Measurements from ENCODE around the gene G2E3. TPM values are rescaled to one million over a fixed set of nuclear protein-coding genes. Genes with fewer than 3 reads are reported as not detected.

The G2E3 gene
- total RNA-seq, 1 experiment from 2014 or later, result 31.3 TPM

GRCh38 chr14:30569903-30570226 lies 10.9 kb downstream of the G2E3 start:
- no peaks in the 10 kb centered on the region for H3K9me3 Mint-ChIP-seq (ENCODE audit: low read depth, unreplicated experiment)
- TF ChIP-seq, protein P1, sequence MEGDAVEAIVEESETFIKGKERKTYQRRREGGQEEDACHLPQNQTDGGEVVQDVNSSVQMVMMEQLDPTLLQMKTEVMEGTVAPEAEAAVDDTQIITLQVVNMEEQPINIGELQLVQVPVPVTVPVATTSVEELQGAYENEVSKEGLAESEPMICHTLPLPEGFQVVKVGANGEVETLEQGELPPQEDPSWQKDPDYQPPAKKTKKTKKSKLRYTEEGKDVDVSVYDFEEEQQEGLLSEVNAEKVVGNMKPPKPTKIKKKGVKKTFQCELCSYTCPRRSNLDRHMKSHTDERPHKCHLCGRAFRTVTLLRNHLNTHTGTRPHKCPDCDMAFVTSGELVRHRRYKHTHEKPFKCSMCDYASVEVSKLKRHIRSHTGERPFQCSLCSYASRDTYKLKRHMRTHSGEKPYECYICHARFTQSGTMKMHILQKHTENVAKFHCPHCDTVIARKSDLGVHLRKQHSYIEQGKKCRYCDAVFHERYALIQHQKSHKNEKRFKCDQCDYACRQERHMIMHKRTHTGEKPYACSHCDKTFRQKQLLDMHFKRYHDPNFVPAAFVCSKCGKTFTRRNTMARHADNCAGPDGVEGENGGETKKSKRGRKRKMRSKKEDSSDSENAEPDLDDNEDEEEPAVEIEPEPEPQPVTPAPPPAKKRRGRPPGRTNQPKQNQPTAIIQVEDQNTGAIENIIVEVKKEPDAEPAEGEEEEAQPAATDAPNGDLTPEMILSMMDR (IDR thresholded peaks at IDR 0.05; ENCODE audit: unreplicated experiment), result no peak
- no peaks in the 10 kb centered on the region for H3K27me3 Mint-ChIP-seq (ENCODE audit: unreplicated experiment)
- no TSS peak for BruUV-seq (replicated peaks)
- no peak overlapping the region for H3K27ac Mint-ChIP-seq (ENCODE audit: unreplicated experiment)
- intact Hi-C loops (cut with micrococcal nuclease; ENCODE audit: unreplicated experiment), result no loop called here
- DNase-seq, result no peak
- H3K36me3 Mint-ChIP-seq (ENCODE audit: insufficient read depth, unreplicated experiment), result no peaks in the 10 kb centered on the region
- no peak overlapping the region for H3K4me3 Mint-ChIP-seq (ENCODE audit: low read depth, unreplicated experiment)
- H3K4me1 Mint-ChIP-seq (ENCODE audit: low read depth, unreplicated experiment), result peaks cover 54% of the 10 kb centered on the region
- CTCF ChIA-PET, result no interaction called here

- no peaks in the 10 kb centered on the region for H3K36me3 Mint-ChIP-seq (ENCODE audit: insufficient read depth, unreplicated experiment)
- H3K4me3 Mint-ChIP-seq (ENCODE audit: low read depth, unreplicated experiment), result no peak overlapping the region
- intact Hi-C loops (cut with micrococcal nuclease; ENCODE audit: unreplicated experiment), result no loop called here
- H3K27me3 Mint-ChIP-seq (ENCODE audit: unreplicated experiment), result no peaks in the 10 kb centered on the region
- peaks cover 44% of the 10 kb centered on the region for H3K4me1 Mint-ChIP-seq (ENCODE audit: low read depth, unreplicated experiment)
- H3K27ac Mint-ChIP-seq (ENCODE audit: unreplicated experiment), result no peak overlapping the region
- BruUV-seq (replicated peaks), result no TSS peak
- TF ChIP-seq, protein P1 (IDR thresholded peaks at IDR 0.05; ENCODE audit: unreplicated experiment), result no peak
- DNase-seq, result no peak
- CTCF ChIA-PET, result interaction anchor here (0.7 kb wide), 1 partner anchor 1502 kb away, joined by 3 read pairs; no protein-coding TSS in a partner anchor
- no peaks in the 10 kb centered on the region for H3K9me3 Mint-ChIP-seq (ENCODE audit: low read depth, unreplicated experiment)
Measured at GRCh38 chr14:30572237-30572636, 13.3 kb downstream of the G2E3 start.

DNA sequence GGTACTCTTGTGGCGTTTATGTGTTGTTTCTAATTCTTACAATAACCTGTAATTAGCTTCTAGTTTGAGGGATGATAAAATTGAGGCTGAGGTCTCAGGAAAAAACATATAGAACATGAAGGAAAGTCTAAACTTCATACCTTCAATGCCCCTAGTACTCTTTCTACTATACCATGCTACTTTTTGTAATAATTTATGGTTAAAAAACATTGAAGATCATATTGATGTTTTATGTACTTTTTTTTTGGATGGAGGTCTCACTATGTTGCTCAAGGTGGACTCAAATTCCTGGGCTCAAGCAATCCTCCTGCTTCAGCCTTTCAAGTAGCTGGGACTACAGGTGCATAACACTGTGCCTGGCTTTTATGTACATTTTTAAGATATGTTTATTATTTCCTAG lies 13.8 kb downstream of the G2E3 start:
- H3K9me3 Mint-ChIP-seq (ENCODE audit: low read depth, unreplicated experiment), result no peaks in the 10 kb centered on the region
- H3K4me3 Mint-ChIP-seq (ENCODE audit: low read depth, unreplicated experiment), result no peak overlapping the region
- H3K36me3 Mint-ChIP-seq (ENCODE audit: insufficient read depth, unreplicated experiment), result no peaks in the 10 kb centered on the region
- H3K27me3 Mint-ChIP-seq (ENCODE audit: unreplicated experiment), result no peaks in the 10 kb centered on the region
- DNase-seq, result no peak
- peaks cover 39% of the 10 kb centered on the region for H3K4me1 Mint-ChIP-seq (ENCODE audit: low read depth, unreplicated experiment)
- CTCF ChIA-PET, result interaction anchor here (0.6 kb wide), 1 partner anchor 429 kb away, joined by 3 read pairs; no protein-coding TSS in a partner anchor
- no peak overlapping the region for H3K27ac Mint-ChIP-seq (ENCODE audit: unreplicated experiment)
- TF ChIP-seq, protein P1 (IDR thresholded peaks at IDR 0.05; ENCODE audit: unreplicated experiment), result no peak
- intact Hi-C loops (cut with micrococcal nuclease; ENCODE audit: unreplicated experiment), result no loop called here
- no TSS peak for BruUV-seq (replicated peaks)

DNA sequence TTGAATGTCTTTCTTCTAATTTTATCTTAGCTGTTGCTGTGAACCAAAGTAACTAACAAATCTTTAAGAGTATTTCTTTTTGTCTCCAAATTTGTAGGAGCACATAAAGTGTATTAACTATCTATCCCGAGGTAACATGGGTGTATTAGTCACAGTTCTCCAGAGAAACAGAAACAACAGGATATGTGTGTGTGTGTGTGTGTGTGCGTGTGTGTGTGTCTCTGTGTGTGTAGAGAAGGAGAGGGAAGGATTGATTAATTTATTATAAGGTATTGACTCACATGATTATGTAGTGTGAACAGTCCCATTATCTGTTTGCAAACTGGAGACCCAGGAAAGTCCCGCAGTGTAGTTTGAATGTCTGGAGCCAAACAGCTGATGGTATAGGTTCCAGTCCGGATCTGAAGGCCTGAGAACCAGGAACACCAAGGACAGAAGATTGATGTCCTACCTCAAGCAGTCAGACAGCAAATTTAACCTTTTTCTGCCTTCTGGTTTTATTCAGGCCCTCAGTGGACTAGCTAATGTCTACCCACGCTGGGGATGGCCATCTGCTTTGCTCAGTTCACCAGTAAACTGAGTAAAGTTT lies 14.4 kb downstream of the G2E3 start:
- TF ChIP-seq, protein P1 (IDR thresholded peaks at IDR 0.05; ENCODE audit: unreplicated experiment), result no peak
- Mint-ChIP-seq H3K4me3 (ENCODE audit: low read depth, unreplicated experiment) (no peak overlapping the region), H3K9me3 (ENCODE audit: low read depth, unreplicated experiment) (no peaks in the 10 kb centered on the region), H3K27ac (ENCODE audit: unreplicated experiment) (no peak overlapping the region), H3K4me1 (ENCODE audit: low read depth, unreplicated experiment) (peaks cover 33% of the 10 kb centered on the region), H3K27me3 (ENCODE audit: unreplicated experiment) (no peaks in the 10 kb centered on the region), H3K36me3 (ENCODE audit: insufficient read depth, unreplicated experiment) (no peaks in the 10 kb centered on the region)
- no peak for DNase-seq
- no TSS peak for BruUV-seq (replicated peaks)
- intact Hi-C loops (cut with micrococcal nuclease; ENCODE audit: unreplicated experiment), result no loop called here
- CTCF ChIA-PET, result interaction anchor here (0.6 kb wide), 1 partner anchor 430 kb away, joined by 3 read pairs; no protein-coding TSS in a partner anchor

Data from Calu3 (cell line).